CD4-positive, alpha-beta T cell treated with Interleukin-10 for 1 hour (primary cell): ENCODE data around the gene DOCK1.

ENCODE experiments used
- DNase-seq: peaks from one replicate; pipeline ENCODE4 v3.0.0-alpha.2; 2020

Gene DOCK1

GRCh38 chr10:126955934-126956711, 50.9 kb downstream of the DOCK1 start:
- no peak for DNase-seq

GRCh38 chr10:126956712-126957108, 51.5 kb downstream of the DOCK1 start:
- no peak for DNase-seq

GRCh38 chr10:126957111-126957510, 51.9 kb downstream of the DOCK1 start:
- DNase-seq, result no peak

- DNase-seq, result no peak
These were observed 54.2 kb downstream of the DOCK1 start for GRCh38 chr10:126959431-126959830.

GRCh38 chr10:126959906-126960685, 54.9 kb downstream of the DOCK1 start:
- no peak for DNase-seq

GRCh38 chr10:126963354-126963753, 58.1 kb downstream of the DOCK1 start:
- no peak for DNase-seq

GRCh38 chr10:126964190-126964589, 59.0 kb downstream of the DOCK1 start:
- DNase-seq, result no peak

GRCh38 chr10:126966938-126967337, 61.7 kb downstream of the DOCK1 start:
- no peak for DNase-seq

- no peak for DNase-seq
These were observed 64.1 kb downstream of the DOCK1 start for GRCh38 chr10:126969310-126969709.

GRCh38 chr10:126972635-126973414, 67.6 kb downstream of the DOCK1 start:
- no peak for DNase-seq

- no peak for DNase-seq
These were observed 70.0 kb downstream of the DOCK1 start for GRCh38 chr10:126975221-126975620.

GRCh38 chr10:126977216-126977615, 72.0 kb downstream of the DOCK1 start:
- DNase-seq, result no peak

- DNase-seq, result no peak
These were observed 74.1 kb downstream of the DOCK1 start for GRCh38 chr10:126979311-126979710.

- DNase-seq, result no peak
These were observed 88.0 kb downstream of the DOCK1 start for GRCh38 chr10:126993208-126993607.

GRCh38 chr10:126997801-126998590, 92.8 kb downstream of the DOCK1 start:
- DNase-seq, result no peak

GRCh38 chr10:127000598-127000997, 95.4 kb downstream of the DOCK1 start:
- DNase-seq, result no peak

GRCh38 chr10:127003032-127003685, 97.9 kb downstream of the DOCK1 start:
- DNase-seq, result no peak

- no peak for DNase-seq
These were observed 101.2 kb downstream of the DOCK1 start for GRCh38 chr10:127006453-127006852.

- DNase-seq, result no peak
These were observed 104.1 kb downstream of the DOCK1 start for GRCh38 chr10:127009366-127009765.

GRCh38 chr10:127011174-127011573, 105.9 kb downstream of the DOCK1 start:
- no peak for DNase-seq

GRCh38 chr10:127012071-127012768, 107.0 kb downstream of the DOCK1 start:
- DNase-seq, result no peak
